ENCODE results near the gene NUAK2. TPM values are rescaled to one million over a fixed set of nuclear protein-coding genes. Genes with fewer than 3 reads are reported as not detected.
A peak's percentile ranks its signal among the peaks of the same experiment; 100 is the strongest.

NUAK2 gene
- polyA plus RNA-seq, 3 donors = 8.6 to 12.1 (median 11.1) TPM

DNA sequence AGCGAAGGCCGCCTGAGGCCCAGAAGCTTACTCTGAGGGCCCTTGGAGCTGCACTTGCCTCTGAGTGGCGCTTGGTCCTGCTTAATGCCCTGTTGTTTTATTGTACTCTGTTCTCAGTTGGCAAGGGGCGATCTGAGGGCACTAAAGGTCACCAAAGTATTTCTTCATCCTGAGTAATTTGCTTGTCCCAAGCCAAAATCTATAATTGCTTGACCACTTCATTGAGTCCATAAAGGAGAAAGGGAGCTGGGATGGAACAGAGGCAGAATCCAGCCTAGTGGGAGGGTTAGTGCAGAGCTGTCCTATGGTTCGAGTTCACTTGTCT, 376 bp upstream of the NUAK2 start:
- DNase-seq = no peak

DNA sequence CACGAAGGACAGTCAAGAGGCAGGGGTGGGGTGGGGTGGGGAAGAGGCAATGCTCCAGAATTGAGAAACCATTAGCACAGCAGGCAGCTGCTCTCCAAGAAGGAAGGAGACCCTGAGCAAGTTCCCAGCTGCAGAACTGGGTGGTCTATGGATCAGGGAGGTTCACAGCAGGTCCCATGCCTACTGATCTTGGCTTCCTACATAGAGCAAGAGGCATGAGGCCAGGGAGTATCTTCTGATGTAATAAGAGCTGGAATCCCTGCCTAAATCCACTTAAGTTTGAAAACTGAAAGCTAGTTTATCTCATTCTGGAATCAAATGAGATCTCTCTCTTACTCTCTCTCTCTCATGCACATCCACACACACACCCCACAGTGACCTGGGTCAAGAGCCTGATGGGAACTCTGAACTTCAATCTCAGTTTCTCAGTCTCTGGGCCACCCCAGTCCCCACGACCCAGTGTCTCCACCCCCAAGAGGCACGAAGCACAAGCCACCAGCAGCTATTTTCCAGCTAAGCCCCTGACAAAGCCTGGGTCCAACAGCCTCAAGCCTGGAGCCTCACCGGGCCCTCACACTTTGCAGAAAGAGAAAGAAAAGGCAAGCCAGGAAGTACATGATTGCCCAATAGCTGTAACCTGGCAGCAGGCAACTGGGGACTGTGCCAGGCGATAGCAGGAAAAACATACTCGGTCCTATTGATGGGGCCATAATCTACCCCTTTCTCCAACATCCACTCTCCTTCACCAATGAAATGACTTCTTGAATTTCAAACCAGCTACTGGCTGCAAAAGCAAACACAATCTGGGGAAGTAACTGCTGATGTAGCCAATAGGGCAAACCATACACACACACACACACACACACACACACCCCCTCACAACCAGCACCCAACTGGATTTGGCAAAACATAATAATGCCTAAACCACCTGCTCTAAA, 2.2 kb downstream of the NUAK2 start:
- no peak for DNase-seq

DNA sequence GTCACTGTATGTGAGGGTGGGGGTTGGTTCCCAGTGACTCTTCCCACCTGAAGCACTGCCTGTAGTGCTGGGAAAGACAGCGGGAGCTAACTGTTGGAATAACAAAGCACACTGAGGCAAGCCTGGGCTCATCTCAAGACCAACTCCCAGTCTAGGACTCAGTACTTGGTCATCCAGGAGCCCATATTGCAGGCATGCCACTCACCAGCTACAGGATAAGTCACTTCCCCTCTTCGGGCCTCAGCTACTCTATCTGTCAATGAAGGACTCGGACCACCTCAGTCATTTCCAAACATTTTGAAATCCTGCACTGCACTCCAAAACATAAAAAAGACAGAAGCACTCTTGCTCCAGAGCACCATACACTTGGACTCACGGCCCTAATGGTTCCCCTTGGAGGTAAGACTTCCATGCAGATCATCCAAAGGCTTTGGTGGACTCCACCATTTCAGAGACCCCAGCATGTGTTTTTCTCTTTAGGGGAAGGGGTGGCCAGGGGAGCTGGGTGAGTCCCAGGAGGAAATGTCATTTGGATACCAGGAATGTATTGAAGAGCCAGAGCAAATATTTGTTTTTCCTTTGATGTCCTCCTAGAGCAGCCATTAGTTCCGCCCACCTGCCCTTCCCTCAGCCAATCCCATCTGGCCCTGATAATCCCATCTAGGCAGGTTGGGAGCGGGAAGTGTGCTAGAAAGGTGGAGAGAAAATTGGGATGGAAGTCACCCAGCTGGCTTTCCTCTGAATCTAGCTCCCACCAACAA, 3.1 kb downstream of the NUAK2 start:
- DNase-seq = no peak

DNA sequence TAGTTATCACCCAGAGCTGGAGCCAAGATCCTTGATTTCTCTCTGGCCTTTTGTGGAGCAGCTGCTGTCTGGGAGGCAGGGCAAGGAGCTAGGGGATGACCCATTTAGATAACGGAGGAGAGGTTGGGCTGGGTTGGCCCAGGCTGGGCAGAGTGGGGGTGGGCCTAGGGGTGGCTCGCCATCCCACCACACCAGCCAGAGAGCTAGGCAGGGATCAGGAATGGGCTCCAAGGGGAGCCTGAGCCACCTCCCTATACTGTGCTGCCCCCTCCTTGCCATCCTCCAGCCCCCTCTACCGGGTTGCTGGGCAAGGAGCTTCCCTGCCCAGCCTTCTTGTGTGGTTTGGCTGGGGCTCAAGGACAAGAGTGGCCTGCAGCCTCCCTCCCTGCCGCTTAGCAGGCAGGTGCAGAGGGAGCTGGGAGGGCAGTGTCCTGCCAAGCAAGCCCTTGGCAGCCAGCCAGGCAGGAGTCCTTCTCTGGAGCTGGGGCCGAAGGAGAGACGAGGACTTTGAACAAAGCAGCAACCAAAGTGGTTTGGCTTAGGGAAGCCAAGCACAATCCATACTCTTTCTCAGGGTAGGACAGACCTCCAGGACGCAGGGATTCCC, 4.1 kb downstream of the NUAK2 start:
- DNase-seq = peak; percentile 69

DNA sequence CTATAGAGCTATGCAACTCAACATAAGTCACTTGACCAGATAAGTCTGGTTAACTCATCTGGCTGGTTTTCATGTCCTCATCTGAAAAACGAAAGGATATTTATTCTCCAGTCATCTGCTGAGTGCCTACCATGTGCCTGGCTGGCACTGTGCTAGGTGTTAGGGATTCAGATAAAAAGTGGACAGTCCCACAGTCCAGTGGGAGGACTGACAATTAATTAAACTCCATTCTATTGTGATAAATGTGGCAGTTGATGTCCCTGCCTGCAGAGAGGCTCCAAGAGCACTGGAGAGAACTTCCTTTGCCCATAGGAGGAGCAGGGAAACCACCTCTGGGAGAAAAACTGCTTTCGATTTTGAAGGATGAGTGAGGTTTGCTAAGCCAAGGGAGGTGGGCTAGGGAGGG, 5.4 kb downstream of the NUAK2 start:
- no peak for DNase-seq

DNA sequence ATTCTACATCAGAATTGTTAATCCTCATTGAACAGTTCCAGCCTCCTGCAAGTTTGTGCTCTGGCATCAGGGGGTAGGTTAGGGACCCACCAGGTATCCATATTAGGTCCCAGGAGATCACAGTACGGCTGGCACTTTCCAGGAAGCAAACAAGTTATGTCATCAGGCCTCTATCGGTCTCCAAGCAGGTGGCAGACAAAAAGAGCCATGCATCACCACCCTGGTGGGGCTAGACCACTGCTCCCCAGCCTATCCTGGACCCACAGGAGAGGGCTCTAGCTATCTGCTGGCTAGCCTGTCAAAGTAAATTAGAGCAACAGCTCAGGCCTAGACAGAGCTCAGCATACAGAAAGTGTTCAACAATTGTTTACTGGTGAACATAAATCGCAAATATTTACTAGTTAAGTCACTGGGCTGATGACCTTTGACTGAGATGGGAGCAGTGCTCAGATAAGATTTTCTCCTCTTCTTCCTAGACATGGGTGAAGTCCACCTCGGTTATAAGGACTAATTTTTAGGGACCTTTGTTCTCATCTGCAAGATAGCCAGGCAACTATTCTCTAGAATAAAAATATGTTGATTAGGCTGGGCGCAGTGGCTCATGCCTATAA, 6.4 kb downstream of the NUAK2 start:
- DNase-seq = no peak

DNA sequence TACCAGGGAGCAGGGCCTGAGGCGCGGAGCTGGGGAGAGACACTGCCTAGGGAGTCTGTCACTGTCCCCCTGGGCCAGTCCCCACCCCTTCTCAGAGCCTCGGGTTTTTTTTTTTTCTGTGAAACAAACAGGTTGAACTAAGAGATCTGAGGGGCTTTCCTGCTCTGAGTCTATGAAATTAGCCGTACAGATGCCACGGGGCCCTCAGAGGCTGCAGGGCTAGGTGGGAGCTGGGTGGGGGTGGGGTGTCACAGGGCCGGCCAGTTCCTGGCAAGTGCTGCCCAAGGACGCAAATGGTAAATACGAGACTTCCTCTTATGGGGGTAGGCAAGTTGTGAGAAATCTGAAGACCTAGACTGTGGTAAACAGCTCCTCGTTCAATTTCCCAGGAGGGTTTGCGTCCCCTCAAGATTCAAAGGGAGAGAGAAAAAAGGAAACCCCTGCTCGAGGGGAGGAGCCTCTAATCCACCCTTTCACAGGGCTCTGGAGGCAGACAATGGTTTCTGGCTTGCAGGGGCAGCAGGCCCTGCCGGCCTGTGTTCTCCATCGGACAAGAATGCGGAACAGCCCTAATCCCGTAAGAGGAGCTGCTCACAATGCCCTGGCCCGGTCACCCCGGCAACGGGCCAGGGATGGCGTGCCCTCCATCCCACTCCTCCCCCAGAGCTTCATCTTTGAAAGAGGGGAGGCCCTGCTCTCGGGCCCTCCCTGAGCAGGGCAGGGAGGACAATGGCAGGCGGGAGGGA, 7.8 kb downstream of the NUAK2 start:
- peak; percentile 68 for DNase-seq

DNA sequence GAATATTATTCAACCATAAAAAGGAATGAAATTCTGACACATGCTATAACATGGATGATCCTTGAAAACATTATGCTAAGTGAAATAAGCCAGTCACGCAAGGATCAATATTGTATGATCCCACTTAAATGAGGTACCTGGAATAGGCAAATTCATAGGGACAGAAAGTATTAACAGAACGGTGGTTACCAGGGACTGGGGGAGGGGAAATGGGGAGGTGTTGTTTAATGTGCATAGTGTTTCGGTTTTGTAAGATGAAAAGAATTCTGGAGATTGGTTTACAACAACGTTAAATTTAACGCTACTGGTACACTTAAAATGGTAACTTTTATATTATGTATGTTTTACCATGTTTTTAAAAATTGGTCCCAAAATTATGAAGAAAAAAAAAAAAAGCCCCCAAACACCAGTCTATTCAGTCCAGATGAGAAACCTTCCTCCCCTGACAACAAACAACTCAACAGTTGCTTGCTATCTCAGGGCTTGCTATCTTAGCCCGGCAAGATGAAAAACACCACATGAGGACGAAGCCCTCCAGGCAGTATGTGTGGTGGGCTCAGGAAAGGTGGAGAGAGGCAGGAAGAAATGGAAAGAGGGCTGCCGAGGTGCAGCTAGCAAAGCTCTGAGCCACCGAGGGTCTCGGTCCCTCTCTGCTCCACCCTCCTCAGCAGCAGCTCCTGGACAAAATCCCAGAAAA, 8.5 kb downstream of the NUAK2 start:
- DNase-seq = no peak

DNA sequence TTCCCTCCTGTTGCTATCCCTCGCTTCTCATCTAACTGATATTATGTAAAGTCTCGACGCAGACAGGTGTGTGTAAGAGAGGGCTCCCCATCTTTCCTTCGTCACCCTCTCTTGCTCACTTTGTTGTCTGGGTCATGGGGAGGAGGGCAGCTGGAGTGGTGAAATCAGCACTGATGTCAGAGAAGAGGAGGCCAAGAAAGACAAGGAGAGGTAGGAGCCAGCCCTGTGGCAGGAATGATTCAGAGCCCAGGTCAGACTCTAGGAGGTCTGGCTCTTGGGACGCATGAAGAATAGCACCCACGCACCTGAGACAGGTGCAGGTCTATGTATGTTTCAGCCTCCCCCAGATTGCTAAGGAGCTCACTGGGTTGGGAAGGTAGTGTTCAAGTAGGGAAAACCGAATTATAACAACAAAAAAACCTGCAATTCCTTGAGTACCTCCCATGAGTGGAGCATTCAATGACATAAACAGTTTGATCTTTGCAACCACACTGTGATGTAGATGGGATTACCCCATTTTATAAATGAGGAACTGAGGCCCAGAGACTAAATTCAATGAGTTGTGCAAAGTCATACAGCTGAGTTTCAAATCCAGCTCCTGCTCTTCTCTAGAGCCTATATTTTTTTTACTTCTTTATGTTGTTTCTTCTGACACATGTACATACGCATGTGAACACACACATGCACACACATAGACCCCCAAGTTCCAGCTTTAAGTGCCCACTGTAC, 10.4 kb downstream of the NUAK2 start:
- DNase-seq = no peak

DNA sequence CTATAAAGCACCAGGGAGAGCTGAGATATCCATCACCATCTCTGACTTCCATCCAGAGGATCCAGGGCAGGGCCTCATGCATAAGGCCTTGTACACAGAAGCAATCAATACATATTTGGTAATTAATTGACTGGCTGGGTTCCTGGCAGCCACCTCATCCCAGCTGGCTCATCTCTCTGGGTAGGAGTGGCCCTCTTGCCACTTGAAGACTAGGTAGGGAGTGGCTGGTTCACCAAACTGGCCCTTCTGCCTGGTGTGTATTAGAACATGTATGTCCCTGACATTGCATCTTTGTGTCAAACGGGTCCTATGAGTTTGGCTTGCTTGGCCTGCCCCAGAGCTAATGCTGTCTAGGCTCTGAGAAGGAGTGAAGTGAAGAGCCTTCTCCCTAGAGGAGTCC, 11.8 kb downstream of the NUAK2 start:
- DNase-seq = no peak

DNA sequence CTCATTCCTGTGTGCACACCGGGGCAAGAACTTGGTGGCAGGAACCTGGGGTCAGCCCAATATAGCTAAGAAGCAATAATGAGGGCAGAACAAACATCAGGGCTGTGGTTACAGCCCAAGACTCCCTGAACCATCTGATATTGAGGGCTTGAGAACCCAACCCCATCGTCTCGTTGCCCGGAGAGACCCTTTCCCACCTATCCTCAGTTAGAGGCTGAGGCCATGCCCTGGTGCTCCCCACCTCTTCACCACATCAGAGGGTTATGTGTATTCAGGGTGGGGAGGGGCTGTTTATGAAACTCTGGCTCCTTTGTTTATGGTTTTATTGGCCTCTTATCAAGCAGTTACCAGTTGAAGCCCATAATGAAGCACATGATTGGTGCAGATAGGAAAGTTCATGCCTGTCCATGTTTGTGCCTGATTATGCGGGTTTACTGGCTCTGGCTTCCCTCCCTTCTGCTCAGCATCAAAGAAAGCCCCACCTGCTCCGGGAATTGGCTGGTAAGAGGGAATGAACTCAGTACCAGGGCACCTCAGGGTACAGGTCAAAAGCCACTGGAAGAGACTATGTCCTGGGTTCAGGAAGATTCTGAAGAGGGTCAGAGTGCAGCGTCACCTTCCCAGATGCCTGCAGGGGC, 14.5 kb downstream of the NUAK2 start:
- DNase-seq = no peak

DNA sequence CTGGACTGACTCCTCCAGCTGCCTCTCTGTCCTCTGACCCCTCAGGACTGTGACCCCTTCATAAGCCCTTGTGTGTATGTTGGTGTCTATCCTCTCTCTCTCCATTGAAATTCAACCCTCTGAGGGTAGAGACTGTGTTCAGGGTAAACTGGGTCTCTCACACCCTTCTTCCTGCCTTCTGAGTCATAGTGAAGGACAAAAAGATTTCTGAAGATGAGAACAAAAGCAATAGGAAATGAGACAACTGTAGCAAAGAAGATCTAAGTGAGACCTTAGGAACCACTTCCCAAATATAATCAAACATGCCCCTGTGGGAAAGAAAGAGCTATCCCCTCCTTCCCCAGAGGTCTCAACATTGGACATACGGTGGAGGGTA, 16.9 kb downstream of the NUAK2 start:
- no peak for DNase-seq

DNA sequence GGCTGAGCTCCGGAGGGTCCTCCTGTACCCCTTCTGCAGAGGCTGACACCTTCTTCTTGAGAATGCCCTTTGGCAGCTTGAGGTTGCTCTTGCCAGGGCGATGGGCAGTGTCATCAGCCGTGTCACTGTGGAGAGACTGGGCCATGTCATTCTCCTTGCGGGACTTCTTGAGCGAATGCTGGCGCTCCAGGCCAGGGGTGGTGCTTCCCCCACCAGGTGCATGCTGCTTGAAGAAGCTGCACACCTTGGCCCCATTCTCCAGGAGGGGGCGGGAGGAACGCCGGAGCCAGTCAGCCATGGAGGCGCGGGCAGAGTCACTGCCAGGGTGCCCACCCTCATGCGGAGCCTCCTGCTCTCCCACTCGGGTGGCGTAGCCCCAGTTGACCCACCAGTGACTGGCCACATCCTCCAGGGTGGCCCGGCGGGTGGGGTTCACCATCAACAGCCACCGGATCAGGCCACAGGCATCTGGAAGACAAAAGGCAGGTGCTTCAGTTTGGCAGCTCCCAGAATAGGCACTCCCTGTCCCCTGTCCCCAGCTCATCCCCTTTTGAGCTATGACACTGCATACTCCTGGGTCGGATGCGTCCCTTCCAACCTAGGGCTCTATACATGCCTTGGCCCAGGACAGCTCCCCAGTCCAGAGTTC, 17.4 kb downstream of the NUAK2 start:
- no peak for DNase-seq

DNA sequence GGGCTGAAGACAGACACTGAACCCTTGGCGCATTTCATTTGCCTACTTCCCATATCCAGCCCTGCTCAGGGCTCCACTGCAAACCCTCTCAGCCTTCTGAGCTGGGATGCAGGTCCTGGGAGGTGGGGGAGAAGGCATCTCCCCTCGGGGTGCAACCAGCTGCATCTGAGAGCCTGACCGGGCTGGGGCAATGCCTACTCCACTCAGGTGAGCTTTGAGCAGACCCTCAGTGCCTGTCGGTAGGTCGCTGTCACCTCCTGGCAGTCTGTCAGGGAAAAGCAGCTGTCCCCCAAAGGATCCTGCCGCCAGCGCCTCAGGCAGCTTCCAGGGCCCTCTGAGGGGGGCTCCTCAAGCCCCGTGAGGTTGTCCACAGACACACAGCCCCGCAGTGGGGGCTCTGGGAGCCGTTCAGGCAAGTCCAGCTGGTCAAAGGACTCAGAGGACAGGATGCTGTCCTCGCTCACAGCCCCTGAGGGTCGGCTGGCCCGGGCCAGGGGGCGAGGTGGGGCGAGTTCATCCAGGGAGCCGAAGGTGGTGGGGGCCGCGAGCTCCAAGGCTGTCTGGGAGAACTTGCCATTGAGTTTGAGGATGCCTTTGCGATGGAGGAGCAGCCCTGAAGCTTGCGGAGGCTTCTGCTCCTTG, 18.2 kb downstream of the NUAK2 start:
- DNase-seq = no peak

DNA sequence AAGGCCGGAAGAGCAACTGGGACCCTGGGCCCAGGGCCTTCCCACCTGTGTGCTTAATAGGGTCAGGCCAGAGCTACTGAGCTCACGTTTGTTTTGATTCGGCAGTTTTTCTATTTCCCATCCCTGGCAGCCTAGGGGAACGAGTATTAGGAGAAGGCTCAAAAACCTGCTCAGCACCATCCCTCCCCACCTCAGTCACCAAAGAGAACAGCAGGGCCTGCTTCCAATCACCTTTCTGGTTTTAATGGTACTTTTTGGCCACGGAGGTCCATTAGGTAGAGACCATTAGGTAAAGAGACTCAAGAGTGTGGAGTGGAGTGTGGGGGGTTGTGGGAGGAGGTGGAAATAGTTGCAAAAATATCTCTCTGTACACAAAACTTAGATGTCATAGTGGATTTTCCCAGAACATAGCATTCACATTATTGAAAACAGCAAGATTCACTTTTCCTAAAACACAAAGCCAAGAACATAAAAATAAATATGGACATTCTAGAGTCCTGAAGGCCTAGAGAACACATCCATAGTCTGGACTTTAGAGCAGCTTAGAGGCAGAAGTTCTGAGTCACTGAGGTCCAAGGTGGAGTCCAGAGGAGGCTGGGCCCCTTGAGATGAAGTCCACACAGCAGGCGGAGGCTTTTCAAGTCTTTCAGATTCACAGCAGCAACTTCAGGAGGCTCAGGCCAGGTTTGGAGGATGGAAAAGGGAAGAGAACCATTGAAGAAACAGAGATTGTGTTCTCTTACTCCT, 19.5 kb downstream of the NUAK2 start:
- DNase-seq = no peak

DNA sequence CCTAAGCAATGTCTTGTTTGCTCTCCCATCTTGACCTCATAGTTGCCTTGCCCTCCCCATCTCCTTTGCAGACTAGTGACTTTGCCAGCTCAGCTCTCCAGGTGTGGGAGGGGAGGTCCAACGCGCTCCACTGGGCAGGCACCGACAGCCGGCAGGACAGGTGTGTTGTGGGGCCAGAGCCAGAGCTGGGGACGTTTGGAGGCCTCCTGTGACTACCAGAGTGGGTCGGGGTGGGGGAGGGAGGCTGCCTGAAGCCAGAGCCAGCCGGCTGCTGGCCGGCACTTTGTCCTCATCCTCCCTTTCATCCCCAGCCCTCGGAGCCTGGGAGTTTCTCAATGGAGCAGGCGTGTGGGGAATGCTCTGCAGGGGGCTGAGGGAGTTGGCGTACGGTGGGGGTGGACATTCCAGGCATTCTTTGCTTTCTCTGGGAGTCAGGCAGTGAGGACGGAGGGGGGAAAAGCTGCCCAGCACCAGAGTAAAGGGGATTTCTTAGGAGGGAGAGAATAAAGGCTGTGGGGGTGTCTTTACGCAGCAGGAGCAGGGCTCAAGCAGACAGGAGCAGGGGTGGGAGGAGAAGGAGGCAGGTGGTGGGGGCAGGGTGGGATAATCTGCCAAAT, 20.2 kb downstream of the NUAK2 start:
- peak; percentile 94 for DNase-seq

DNA sequence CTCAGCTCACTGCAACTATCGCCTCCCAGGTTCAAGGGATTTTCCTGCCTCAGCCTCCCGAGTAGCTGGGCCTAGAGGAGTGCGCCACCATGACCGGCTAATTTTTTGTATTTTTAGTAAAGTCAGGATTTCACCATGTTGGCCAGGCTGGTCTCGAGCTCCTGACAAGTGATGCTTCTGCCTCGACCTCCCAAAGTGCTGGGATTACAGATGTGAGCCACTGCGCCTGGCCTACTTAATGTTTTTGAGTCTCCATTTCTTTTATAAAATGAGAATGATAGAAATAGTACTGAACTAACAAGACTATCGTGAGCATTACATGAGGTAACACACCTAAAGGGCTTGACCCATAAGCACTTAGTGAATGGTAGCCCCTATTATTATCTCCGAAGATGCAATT, 21.4 kb downstream of the NUAK2 start:
- DNase-seq = no peak
